SK-N-SH treated with all-trans-retinoic acid at 6 μM for 48 hours (cell line): ENCODE measurements around the gene PREPL.

Experiments
- ARNTL ChIP-seq: fragments of 450-650 bp; formaldehyde crosslinking; IDR thresholded peaks from 2 replicates; pipeline ENCODE4 v1.5.0; 2020; ENCODE audit warnings: low read depth, mild to moderate bottlenecking, moderate library complexity, borderline replicate concordance
- BACH2 ChIP-seq: fragments of 250-450 bp; sonication (Bioruptor Pico); IDR thresholded peaks from 2 replicates; pipeline ENCODE4 v1.9.0; 2021; ENCODE audit warnings: mild to moderate bottlenecking, borderline replicate concordance
- ESRRG ChIP-seq: fragments of 250-450 bp; sonication (Bioruptor Pico); IDR thresholded peaks from 2 replicates; pipeline ENCODE4 v1.6.1; 2021; ENCODE audit warnings: mild to moderate bottlenecking
- GLIS3 ChIP-seq: fragments of 250-450 bp; sonication (Bioruptor Pico); IDR thresholded peaks from 2 replicates; pipeline ENCODE4 v1.5.0; 2020; ENCODE audit warnings: mild to moderate bottlenecking, moderate library complexity
- ISL1 ChIP-seq: fragments of 250-450 bp; sonication (Bioruptor Pico); IDR thresholded peaks from 2 replicates; pipeline ENCODE4 v2.1.2; 2022; ENCODE audit warnings: mild to moderate bottlenecking, moderate library complexity
- ZC3H10 ChIP-seq: fragments of 250-450 bp; sonication (Bioruptor Pico); IDR thresholded peaks from 2 replicates; pipeline ENCODE4 v1.5.1; 2021; ENCODE audit warnings: mild to moderate bottlenecking, moderate library complexity
- ZFP3 ChIP-seq: fragments of 250-450 bp; sonication (Bioruptor Pico); IDR thresholded peaks from 2 replicates; pipeline ENCODE4 v1.5.0; 2020; ENCODE audit warnings: mild to moderate bottlenecking, moderate library complexity
- ZFP30 ChIP-seq: fragments of 450-650 bp; formaldehyde crosslinking; IDR thresholded peaks from 2 replicates; pipeline ENCODE4 v1.5.0; 2022; ENCODE audit warnings: mild to moderate bottlenecking, moderate library complexity
- TF ChIP-seq, protein P1 (sequence below): fragments of 250-450 bp; sonication (Bioruptor Pico); IDR thresholded peaks from 2 replicates; pipeline ENCODE4 v1.5.1; 2020; ENCODE audit warnings: low read depth, mild to moderate bottlenecking, moderate library complexity
- TF ChIP-seq, protein P2 (sequence below): fragments of 250-450 bp; sonication (Bioruptor Pico); IDR thresholded peaks from 2 replicates; pipeline ENCODE4 v1.8.0; 2020; ENCODE audit warnings: mild to moderate bottlenecking, moderate library complexity, borderline replicate concordance

DNA sequence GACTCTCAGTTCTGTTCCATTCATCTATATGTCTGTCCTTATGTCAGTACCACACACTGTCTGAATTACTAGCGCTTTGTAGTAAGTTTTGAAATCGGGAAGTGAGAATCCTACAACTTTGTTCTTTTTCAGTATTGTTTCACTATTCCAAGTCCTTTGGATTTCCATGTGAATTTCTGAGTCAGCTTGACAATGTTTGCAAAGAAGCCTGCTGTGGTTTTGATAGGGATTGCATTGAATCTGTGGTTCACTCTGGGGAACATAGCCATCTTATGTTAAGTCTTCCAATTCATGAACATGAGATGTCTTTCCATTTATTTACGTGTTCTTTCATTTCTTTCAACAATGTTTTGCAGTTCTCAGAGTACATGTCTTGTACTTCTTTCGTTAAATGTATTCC lies 71.0 kb downstream of the PREPL start:
- no peak for TF ChIP-seq ESRRG (CRISPR knock-in tag)
- TF ChIP-seq ZFP3 (CRISPR knock-in tag): no peak
- TF ChIP-seq, protein P1, sequence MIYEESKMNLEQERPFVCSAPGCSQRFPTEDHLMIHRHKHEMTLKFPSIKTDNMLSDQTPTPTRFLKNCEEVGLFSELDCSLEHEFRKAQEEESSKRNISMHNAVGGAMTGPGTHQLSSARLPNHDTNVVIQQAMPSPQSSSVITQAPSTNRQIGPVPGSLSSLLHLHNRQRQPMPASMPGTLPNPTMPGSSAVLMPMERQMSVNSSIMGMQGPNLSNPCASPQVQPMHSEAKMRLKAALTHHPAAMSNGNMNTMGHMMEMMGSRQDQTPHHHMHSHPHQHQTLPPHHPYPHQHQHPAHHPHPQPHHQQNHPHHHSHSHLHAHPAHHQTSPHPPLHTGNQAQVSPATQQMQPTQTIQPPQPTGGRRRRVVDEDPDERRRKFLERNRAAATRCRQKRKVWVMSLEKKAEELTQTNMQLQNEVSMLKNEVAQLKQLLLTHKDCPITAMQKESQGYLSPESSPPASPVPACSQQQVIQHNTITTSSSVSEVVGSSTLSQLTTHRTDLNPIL (CRISPR knock-in tag): no peak
- TF ChIP-seq, protein P2, sequence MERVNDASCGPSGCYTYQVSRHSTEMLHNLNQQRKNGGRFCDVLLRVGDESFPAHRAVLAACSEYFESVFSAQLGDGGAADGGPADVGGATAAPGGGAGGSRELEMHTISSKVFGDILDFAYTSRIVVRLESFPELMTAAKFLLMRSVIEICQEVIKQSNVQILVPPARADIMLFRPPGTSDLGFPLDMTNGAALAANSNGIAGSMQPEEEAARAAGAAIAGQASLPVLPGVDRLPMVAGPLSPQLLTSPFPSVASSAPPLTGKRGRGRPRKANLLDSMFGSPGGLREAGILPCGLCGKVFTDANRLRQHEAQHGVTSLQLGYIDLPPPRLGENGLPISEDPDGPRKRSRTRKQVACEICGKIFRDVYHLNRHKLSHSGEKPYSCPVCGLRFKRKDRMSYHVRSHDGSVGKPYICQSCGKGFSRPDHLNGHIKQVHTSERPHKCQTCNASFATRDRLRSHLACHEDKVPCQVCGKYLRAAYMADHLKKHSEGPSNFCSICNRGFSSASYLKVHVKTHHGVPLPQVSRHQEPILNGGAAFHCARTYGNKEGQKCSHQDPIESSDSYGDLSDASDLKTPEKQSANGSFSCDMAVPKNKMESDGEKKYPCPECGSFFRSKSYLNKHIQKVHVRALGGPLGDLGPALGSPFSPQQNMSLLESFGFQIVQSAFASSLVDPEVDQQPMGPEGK (CRISPR knock-in tag): no peak
- TF ChIP-seq BACH2 (CRISPR knock-in tag): no peak
- no peak for TF ChIP-seq ISL1
- TF ChIP-seq ZC3H10 (CRISPR knock-in tag): no peak
- no peak for TF ChIP-seq GLIS3
- no peak for TF ChIP-seq ZFP30 (CRISPR knock-in tag)
- no peak for TF ChIP-seq ARNTL (CRISPR knock-in tag)
